WTC11 (cell line): ENCODE measurements around the gene PURB.

ENCODE experiments used
- CBFB ChIP-seq: sonication (generic); formaldehyde crosslinking; IDR thresholded peaks from 2 replicates; pipeline ENCODE4 v1.8.1; 2022; ENCODE audit warnings: mild to moderate bottlenecking, low read depth, missing genetic modification reagents
- CTCF ChIP-seq: fragments of 200-600 bp; IDR thresholded peaks from 2 replicates; pipeline ENCODE4 v1.8.0; 2022; ENCODE audit warnings: antibody characterized with exemption
- HMGXB4 ChIP-seq: sonication (generic); formaldehyde crosslinking; IDR thresholded peaks from 2 replicates; pipeline ENCODE4 v1.8.1; 2023; ENCODE audit warnings: mild to moderate bottlenecking, moderate library complexity, missing genetic modification reagents
- JUN ChIP-seq: sonication (generic); formaldehyde crosslinking; IDR thresholded peaks from 2 replicates; pipeline ENCODE4 v1.8.0; 2023; ENCODE audit warnings: mild to moderate bottlenecking, missing genetic modification reagents
- NR2C2 ChIP-seq: sonication (generic); formaldehyde crosslinking; IDR thresholded peaks from 2 replicates; pipeline ENCODE4 v1.8.0; 2022; ENCODE audit warnings: mild to moderate bottlenecking, missing genetic modification reagents
- ZBTB43 ChIP-seq: sonication (generic); formaldehyde crosslinking; IDR thresholded peaks from 2 replicates; pipeline ENCODE4 v1.8.1; 2023; ENCODE audit warnings: mild to moderate bottlenecking, missing genetic modification reagents

GRCh38 chr7:44917465-44917864, 32.1 kb upstream of the PURB start:
- TF ChIP-seq JUN (CRISPR knock-in tag) = no peak
- TF ChIP-seq CTCF = no peak
- no peak for TF ChIP-seq CBFB
- no peak for TF ChIP-seq NR2C2 (CRISPR knock-in tag)
- TF ChIP-seq HMGXB4 = no peak
- no peak for TF ChIP-seq ZBTB43 (CRISPR knock-in tag)
